ENCODE data around the gene HGS.

The HGS gene

GRCh38 chr17:81676906-81677305, 6.9 kb upstream of the HGS start:
- H3K9me3 ChIP-seq (ENCODE audit: control insufficient read depth, insufficient read depth, low read length): no peaks in the 10 kb centered on the region
- H3K4me3 ChIP-seq (ENCODE audit: low read depth, low read length): no peak overlapping the region
- no peak overlapping the region for H3K9ac ChIP-seq (ENCODE audit: low read depth, low read length)
- no peaks in the 10 kb centered on the region for H3K27me3 ChIP-seq (ENCODE audit: control insufficient read depth, insufficient read depth, low read length)
- no peaks in the 10 kb centered on the region for H3K4me1 ChIP-seq (ENCODE audit: control insufficient read depth, insufficient read depth, low read length)
- H3K36me3 ChIP-seq (ENCODE audit: control insufficient read depth, insufficient read depth, low read length): peaks cover 19% of the 10 kb centered on the region

- Histone ChIP-seq H3K4me3 (ENCODE audit: low read depth, low read length) (no peak overlapping the region), H3K27me3 (ENCODE audit: control insufficient read depth, insufficient read depth, low read length) (no peaks in the 10 kb centered on the region), H3K4me1 (ENCODE audit: control insufficient read depth, insufficient read depth, low read length) (peaks cover 6% of the 10 kb centered on the region), H3K36me3 (ENCODE audit: control insufficient read depth, insufficient read depth, low read length) (peaks cover 11% of the 10 kb centered on the region), H3K9ac (ENCODE audit: low read depth, low read length) (no peak overlapping the region), H3K9me3 (ENCODE audit: control insufficient read depth, insufficient read depth, low read length) (no peaks in the 10 kb centered on the region)
These were observed 3.7 kb upstream of the HGS start for GRCh38 chr17:81680150-81680549.

GRCh38 chr17:81681672-81682071, 2.1 kb upstream of the HGS start:
- H3K4me1 ChIP-seq (ENCODE audit: control insufficient read depth, insufficient read depth, low read length): peaks cover 6% of the 10 kb centered on the region
- no peak overlapping the region for H3K4me3 ChIP-seq (ENCODE audit: low read depth, low read length)
- peaks cover 24% of the 10 kb centered on the region for H3K36me3 ChIP-seq (ENCODE audit: control insufficient read depth, insufficient read depth, low read length)
- no peak overlapping the region for H3K9ac ChIP-seq (ENCODE audit: low read depth, low read length)
- no peaks in the 10 kb centered on the region for H3K9me3 ChIP-seq (ENCODE audit: control insufficient read depth, insufficient read depth, low read length)
- H3K27me3 ChIP-seq (ENCODE audit: control insufficient read depth, insufficient read depth, low read length): no peaks in the 10 kb centered on the region

- Histone ChIP-seq H3K27me3 (ENCODE audit: control insufficient read depth, insufficient read depth, low read length) (no peaks in the 10 kb centered on the region), H3K9ac (ENCODE audit: low read depth, low read length) (peak overlapping the region; percentile 90), H3K4me1 (ENCODE audit: control insufficient read depth, insufficient read depth, low read length) (peaks cover 6% of the 10 kb centered on the region), H3K4me3 (ENCODE audit: low read depth, low read length) (peak overlapping the region; percentile 82), H3K36me3 (ENCODE audit: control insufficient read depth, insufficient read depth, low read length) (peaks cover 35% of the 10 kb centered on the region), H3K9me3 (ENCODE audit: control insufficient read depth, insufficient read depth, low read length) (no peaks in the 10 kb centered on the region)
These were observed 1.1 kb upstream of the HGS start for GRCh38 chr17:81682565-81683207.

GRCh38 chr17:81683208-81683583, 615 bp upstream of the HGS start:
- no peaks in the 10 kb centered on the region for H3K9me3 ChIP-seq (ENCODE audit: control insufficient read depth, insufficient read depth, low read length)
- H3K4me3 ChIP-seq (ENCODE audit: low read depth, low read length): peak overlapping the region; percentile 82
- no peaks in the 10 kb centered on the region for H3K27me3 ChIP-seq (ENCODE audit: control insufficient read depth, insufficient read depth, low read length)
- peaks cover 39% of the 10 kb centered on the region for H3K36me3 ChIP-seq (ENCODE audit: control insufficient read depth, insufficient read depth, low read length)
- peaks cover 6% of the 10 kb centered on the region for H3K4me1 ChIP-seq (ENCODE audit: control insufficient read depth, insufficient read depth, low read length)
- peak overlapping the region; percentile 90 for H3K9ac ChIP-seq (ENCODE audit: low read depth, low read length)

GRCh38 chr17:81684442-81684911, 666 bp downstream of the HGS start:
- peaks cover 49% of the 10 kb centered on the region for H3K36me3 ChIP-seq (ENCODE audit: control insufficient read depth, insufficient read depth, low read length)
- H3K27me3 ChIP-seq (ENCODE audit: control insufficient read depth, insufficient read depth, low read length): no peaks in the 10 kb centered on the region
- peaks cover 6% of the 10 kb centered on the region for H3K4me1 ChIP-seq (ENCODE audit: control insufficient read depth, insufficient read depth, low read length)
- H3K4me3 ChIP-seq (ENCODE audit: low read depth, low read length): peak overlapping the region; percentile 82
- H3K9ac ChIP-seq (ENCODE audit: low read depth, low read length): peak overlapping the region; percentile 41
- no peaks in the 10 kb centered on the region for H3K9me3 ChIP-seq (ENCODE audit: control insufficient read depth, insufficient read depth, low read length)

- Histone ChIP-seq H3K4me3 (ENCODE audit: low read depth, low read length) (peak overlapping the region; percentile 82), H3K36me3 (ENCODE audit: control insufficient read depth, insufficient read depth, low read length) (peaks cover 55% of the 10 kb centered on the region), H3K27me3 (ENCODE audit: control insufficient read depth, insufficient read depth, low read length) (no peaks in the 10 kb centered on the region), H3K9ac (ENCODE audit: low read depth, low read length) (no peak overlapping the region), H3K4me1 (ENCODE audit: control insufficient read depth, insufficient read depth, low read length) (peaks cover 6% of the 10 kb centered on the region), H3K9me3 (ENCODE audit: control insufficient read depth, insufficient read depth, low read length) (no peaks in the 10 kb centered on the region)
These were observed 1.3 kb downstream of the HGS start for GRCh38 chr17:81685108-81685507.

- no peaks in the 10 kb centered on the region for H3K27me3 ChIP-seq (ENCODE audit: control insufficient read depth, insufficient read depth, low read length)
- H3K4me1 ChIP-seq (ENCODE audit: control insufficient read depth, insufficient read depth, low read length): peaks cover 6% of the 10 kb centered on the region
- H3K9me3 ChIP-seq (ENCODE audit: control insufficient read depth, insufficient read depth, low read length): no peaks in the 10 kb centered on the region
- H3K9ac ChIP-seq (ENCODE audit: low read depth, low read length): no peak overlapping the region
- peaks cover 62% of the 10 kb centered on the region for H3K36me3 ChIP-seq (ENCODE audit: control insufficient read depth, insufficient read depth, low read length)
- no peak overlapping the region for H3K4me3 ChIP-seq (ENCODE audit: low read depth, low read length)
These were observed 2.8 kb downstream of the HGS start for GRCh38 chr17:81686614-81687013.

GRCh38 chr17:81687770-81688541, 4.1 kb downstream of the HGS start:
- no peaks in the 10 kb centered on the region for H3K9me3 ChIP-seq (ENCODE audit: control insufficient read depth, insufficient read depth, low read length)
- no peaks in the 10 kb centered on the region for H3K27me3 ChIP-seq (ENCODE audit: control insufficient read depth, insufficient read depth, low read length)
- peaks cover 6% of the 10 kb centered on the region for H3K4me1 ChIP-seq (ENCODE audit: control insufficient read depth, insufficient read depth, low read length)
- H3K4me3 ChIP-seq (ENCODE audit: low read depth, low read length): no peak overlapping the region
- H3K9ac ChIP-seq (ENCODE audit: low read depth, low read length): no peak overlapping the region
- H3K36me3 ChIP-seq (ENCODE audit: control insufficient read depth, insufficient read depth, low read length): peaks cover 68% of the 10 kb centered on the region

GRCh38 chr17:81688616-81689015, 4.8 kb downstream of the HGS start:
- H3K4me3 ChIP-seq (ENCODE audit: low read depth, low read length): no peak overlapping the region
- no peaks in the 10 kb centered on the region for H3K27me3 ChIP-seq (ENCODE audit: control insufficient read depth, insufficient read depth, low read length)
- H3K9me3 ChIP-seq (ENCODE audit: control insufficient read depth, insufficient read depth, low read length): no peaks in the 10 kb centered on the region
- peaks cover 6% of the 10 kb centered on the region for H3K4me1 ChIP-seq (ENCODE audit: control insufficient read depth, insufficient read depth, low read length)
- H3K36me3 ChIP-seq (ENCODE audit: control insufficient read depth, insufficient read depth, low read length): peaks cover 69% of the 10 kb centered on the region
- no peak overlapping the region for H3K9ac ChIP-seq (ENCODE audit: low read depth, low read length)

- Histone ChIP-seq H3K4me3 (ENCODE audit: low read depth, low read length) (no peak overlapping the region), H3K36me3 (ENCODE audit: control insufficient read depth, insufficient read depth, low read length) (peaks cover 82% of the 10 kb centered on the region), H3K4me1 (ENCODE audit: control insufficient read depth, insufficient read depth, low read length) (no peaks in the 10 kb centered on the region), H3K27me3 (ENCODE audit: control insufficient read depth, insufficient read depth, low read length) (no peaks in the 10 kb centered on the region), H3K9me3 (ENCODE audit: control insufficient read depth, insufficient read depth, low read length) (no peaks in the 10 kb centered on the region), H3K9ac (ENCODE audit: low read depth, low read length) (no peak overlapping the region)
These were observed 6.3 kb downstream of the HGS start for GRCh38 chr17:81690066-81690465.

- Histone ChIP-seq H3K9me3 (ENCODE audit: control insufficient read depth, insufficient read depth, low read length) (no peaks in the 10 kb centered on the region), H3K36me3 (ENCODE audit: control insufficient read depth, insufficient read depth, low read length) (peaks cover 81% of the 10 kb centered on the region), H3K4me3 (ENCODE audit: low read depth, low read length) (no peak overlapping the region), H3K9ac (ENCODE audit: low read depth, low read length) (no peak overlapping the region), H3K27me3 (ENCODE audit: control insufficient read depth, insufficient read depth, low read length) (no peaks in the 10 kb centered on the region), H3K4me1 (ENCODE audit: control insufficient read depth, insufficient read depth, low read length) (no peaks in the 10 kb centered on the region)
These were observed 6.7 kb downstream of the HGS start for GRCh38 chr17:81690549-81690948.
